Tibial nerve (tissue), 3 donors: ENCODE measurements around the gene MYH3.

Experiments
- CTCF ChIP-seq, 5 experiments: fragments of 200-600 bp in 3 of 5; fragments of 450-650 bp in 2 of 5; sonication (generic) in 3 of 5; IDR thresholded peaks; one replicate each; pipeline ENCODE4 v1.5.1; 2016 to 2019; ENCODE audit warnings: antibody characterized with exemption in 5 of 5, mild to moderate bottlenecking in 3 of 5, moderate library complexity in 2 of 5
- POLR2A ChIP-seq, 2 donors: fragments of 450-650 bp; IDR thresholded peaks; one replicate each; pipeline ENCODE4 v1.6.1; 2017; ENCODE audit warnings: antibody characterized with exemption in 2 of 2, mild to moderate bottlenecking in 2 of 2, moderate library complexity in 2 of 2

DNA sequence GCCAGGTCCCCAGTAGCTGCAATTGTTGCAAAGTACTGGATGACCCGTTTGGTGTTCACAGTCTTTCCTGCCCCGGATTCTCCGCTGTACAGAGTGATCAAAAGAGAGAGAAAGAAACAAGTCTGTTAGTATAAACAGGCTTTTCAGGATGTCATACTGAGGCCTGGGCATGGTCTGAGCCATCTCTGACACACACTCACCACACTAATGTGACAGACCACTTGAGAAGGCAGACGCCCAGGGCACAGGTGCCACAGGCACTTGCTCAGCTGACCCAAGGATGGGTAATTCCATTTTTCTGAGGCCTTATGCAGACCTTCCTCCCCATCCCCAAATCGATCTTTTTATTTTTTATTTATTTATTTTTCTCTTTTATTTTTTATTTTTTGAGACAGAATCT lies 7.5 kb downstream of the MYH3 start:
- TF ChIP-seq CTCF (IDR thresholded peaks at IDR 0.05) (no peak), POLR2A (IDR thresholded peaks at IDR 0.05) (no peak)
